A673 (cell line): Measurements from ENCODE around the gene BMPR1B.

ENCODE experiments used
- CTCF ChIP-seq: fragments of 300-800, 200-600 bp; sonication (generic); conservative IDR thresholded peaks from 2 replicates; pipeline ENCODE4 v1.5.1; 2017; ENCODE audit warnings: low read depth, mild to moderate bottlenecking, antibody characterized with exemption, low read length, moderate library complexity, mixed read lengths
- EZH2 ChIP-seq: fragments of 200-600 bp; sonication (generic); IDR thresholded peaks from 2 replicates; pipeline ENCODE4 v1.6.1; 2017; ENCODE audit warnings: borderline replicate concordance, low read depth, mild to moderate bottlenecking, mixed read lengths, antibody characterized with exemption, low read length; ENCODE audit not compliant: poor library complexity, severe bottlenecking

DNA sequence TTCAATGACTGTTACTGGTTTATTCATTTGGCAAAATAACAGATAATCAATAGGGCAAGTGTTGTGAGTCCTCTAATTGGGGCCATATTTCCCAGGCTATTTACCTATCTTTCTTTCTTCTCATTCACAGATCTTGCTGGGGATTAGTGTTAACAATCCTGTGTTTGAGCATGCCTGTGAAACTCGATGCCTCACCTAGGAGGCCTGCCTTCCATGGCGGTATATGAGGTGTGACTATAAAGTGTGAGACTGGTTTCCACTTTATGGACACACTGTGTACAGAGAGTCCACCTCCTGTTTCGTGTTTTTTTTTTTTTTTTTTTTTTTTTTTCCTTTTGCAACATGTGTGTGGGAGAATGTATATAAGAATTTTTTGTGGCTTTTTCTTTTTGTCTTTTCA lies 199.3 kb downstream of the BMPR1B start:
- TF ChIP-seq CTCF = no peak
- no peak for TF ChIP-seq EZH2
